Jurkat, Clone E6-1 (cell line): Measurements from ENCODE around the gene PFKFB3.
"Not testable (repeated sequence)": the region's sequence is repeated elsewhere in the genome, so short reads cannot be mapped to it uniquely, and the experiment has no call there.

ENCODE experiments used
- DNase-seq: peaks from one replicate; pipeline ENCODE4 v3.0.0-alpha.2; 2011; ENCODE audit warnings: low read depth, low spot score
- H3K4me3 ChIP-seq: 2 replicates; pipeline ENCODE4 v1.5.1; 2011; ENCODE audit warnings: mild to moderate bottlenecking, low read length, control low read depth, moderate library complexity

PFKFB3 gene

GRCh38 chr10:6176691-6177231 lies 26.0 kb upstream of the PFKFB3 start:
- DNase-seq: no peak
- H3K4me3 ChIP-seq: no peak overlapping the region

GRCh38 chr10:6177880-6178281 lies 24.9 kb upstream of the PFKFB3 start:
- no peak overlapping the region for H3K4me3 ChIP-seq
- DNase-seq: no peak

- no peak overlapping the region for H3K4me3 ChIP-seq
- DNase-seq: no peak
These were observed 24.2 kb upstream of the PFKFB3 start for GRCh38 chr10:6178581-6178980.

GRCh38 chr10:6179078-6179477 lies 23.7 kb upstream of the PFKFB3 start:
- DNase-seq: no peak
- H3K4me3 ChIP-seq: no peak overlapping the region

GRCh38 chr10:6180480-6181110 lies 22.1 kb upstream of the PFKFB3 start:
- DNase-seq: no peak
- no peak overlapping the region for H3K4me3 ChIP-seq

- H3K4me3 ChIP-seq: no peak overlapping the region
- DNase-seq: no peak
These were observed 21.5 kb upstream of the PFKFB3 start for GRCh38 chr10:6181249-6181648.

GRCh38 chr10:6182454-6183098 lies 20.2 kb upstream of the PFKFB3 start:
- H3K4me3 ChIP-seq: no peak overlapping the region
- DNase-seq: no peak

- no peak for DNase-seq
- no peak overlapping the region for H3K4me3 ChIP-seq
These were observed 17.6 kb upstream of the PFKFB3 start for GRCh38 chr10:6185039-6185716.

- DNase-seq: no peak
- no peak overlapping the region for H3K4me3 ChIP-seq
These were observed 15.9 kb upstream of the PFKFB3 start for GRCh38 chr10:6186894-6187256.

- no peak overlapping the region for H3K4me3 ChIP-seq
These were observed 15.5 kb upstream of the PFKFB3 start for GRCh38 chr10:6187278-6187677.

GRCh38 chr10:6190033-6190432 lies 12.7 kb upstream of the PFKFB3 start:
- not testable (repeated sequence) for DNase-seq, H3K4me3 ChIP-seq

More at GRCh38 chr10:6187278-6187677, 15.5 kb upstream of the PFKFB3 start:
- DNase-seq: no peak

GRCh38 chr10:6191147-6191546 lies 11.6 kb upstream of the PFKFB3 start:
- DNase-seq: no peak
- no peak overlapping the region for H3K4me3 ChIP-seq

GRCh38 chr10:6191569-6191968 lies 11.2 kb upstream of the PFKFB3 start:
- no peak for DNase-seq
- H3K4me3 ChIP-seq: no peak overlapping the region

- DNase-seq, H3K4me3 ChIP-seq: not testable (repeated sequence)
These were observed 9.4 kb upstream of the PFKFB3 start for GRCh38 chr10:6193342-6193741.

GRCh38 chr10:6194311-6194710 lies 8.4 kb upstream of the PFKFB3 start:
- no peak overlapping the region for H3K4me3 ChIP-seq
- DNase-seq: no peak

GRCh38 chr10:6195376-6195775 lies 7.4 kb upstream of the PFKFB3 start:
- no peak overlapping the region for H3K4me3 ChIP-seq
- DNase-seq: no peak

GRCh38 chr10:6195846-6196245 lies 6.9 kb upstream of the PFKFB3 start:
- DNase-seq: peak; percentile 54

GRCh38 chr10:6196524-6196923 lies 6.2 kb upstream of the PFKFB3 start:
- not testable (repeated sequence) for H3K4me3 ChIP-seq, DNase-seq

More at GRCh38 chr10:6195846-6196245, 6.9 kb upstream of the PFKFB3 start:
- H3K4me3 ChIP-seq: no peak overlapping the region

GRCh38 chr10:6197321-6197720 lies 5.4 kb upstream of the PFKFB3 start:
- H3K4me3 ChIP-seq: no peak overlapping the region
- no peak for DNase-seq

- no peak for DNase-seq
- no peak overlapping the region for H3K4me3 ChIP-seq
These were observed 4.6 kb upstream of the PFKFB3 start for GRCh38 chr10:6198171-6198570.
